Liver (tissue), 3 donors: Measurements from ENCODE around the gene GLT6D1.

Experiments used
- ATF3 ChIP-seq: IDR thresholded peaks from 2 replicates; pipeline ENCODE4 v1.6.1; 2016; ENCODE audit warnings: antibody characterized with exemption
- CTCF ChIP-seq: fragments of 150-350 bp; IDR thresholded peaks from 2 replicates; pipeline ENCODE4 v1.5.1; 2017; ENCODE audit warnings: improper control_type of control experiment, low read depth, low read length; ENCODE audit not compliant: missing input control
- FOXA1 ChIP-seq: IDR thresholded peaks from 2 replicates; pipeline ENCODE4 v1.6.1; 2016; ENCODE audit warnings: antibody characterized with exemption
- GABPA ChIP-seq, 2 donors: IDR thresholded peaks in 1 of 2; conservative IDR thresholded peaks in 1 of 2; 2 replicates each; pipeline ENCODE4 v1.6.1; 2016; ENCODE audit warnings: antibody characterized with exemption in 2 of 2, mild to moderate bottlenecking in 1 of 2, moderate library complexity in 1 of 2
- HNF4A ChIP-seq, 2 donors: conservative IDR thresholded peaks; 2 replicates each; pipeline ENCODE4 v1.6.1; 2016; ENCODE audit warnings: antibody characterized with exemption in 2 of 2, mild to moderate bottlenecking in 2 of 2
- MAX ChIP-seq: IDR thresholded peaks from 2 replicates; pipeline ENCODE4 v1.6.1; 2016; ENCODE audit warnings: antibody characterized with exemption
- NR2F2 ChIP-seq: IDR thresholded peaks from 2 replicates; pipeline ENCODE4 v1.6.1; 2016; ENCODE audit warnings: antibody characterized with exemption
- RXRA ChIP-seq, 2 donors: IDR thresholded peaks; 2 replicates each; pipeline ENCODE4 v1.6.1; 2017 to 2018; ENCODE audit warnings: antibody characterized with exemption in 2 of 2, mild to moderate bottlenecking in 1 of 2
- SP1 ChIP-seq: IDR thresholded peaks from 2 replicates; pipeline ENCODE4 v1.6.1; 2018; ENCODE audit warnings: antibody characterized with exemption, mild to moderate bottlenecking
- TAF1 ChIP-seq: conservative IDR thresholded peaks from 2 replicates; pipeline ENCODE4 v1.6.1; 2016; ENCODE audit warnings: antibody characterized with exemption, mild to moderate bottlenecking
- ZBTB33 ChIP-seq: IDR thresholded peaks from 2 replicates; pipeline ENCODE4 v1.6.1; 2016; ENCODE audit warnings: antibody characterized with exemption
- donor health status: healthy.
- donor health status: healthy.

- TF ChIP-seq GABPA (IDR thresholded peaks at IDR 0.05 in 1 of 2, conservative IDR thresholded peaks at IDR 0.05 in 1 of 2) (no peak), CTCF (no peak), ATF3 (no peak), TAF1 (no peak), RXRA (IDR thresholded peaks at IDR 0.05) (no peak), SP1 (no peak), NR2F2 (no peak), FOXA1 (no peak), ZBTB33 (no peak), MAX (no peak), HNF4A (conservative IDR thresholded peaks at IDR 0.05) (no peak)
These were observed 19.9 kb upstream of the GLT6D1 start for GRCh38 chr9:135659252-135659651.
